Loucy (cell line): ENCODE measurements around the gene SLC9A5.
A peak's percentile ranks its signal among the peaks of the same experiment; 100 is the strongest.

Experiments
- H2AFZ ChIP-seq: fragments of 200-600 bp; sonication (generic); 2 replicates; pipeline ENCODE4 v1.6.0; 2016; ENCODE audit warnings: antibody characterized with exemption, mild to moderate bottlenecking, low read length, moderate library complexity
- H3F3A ChIP-seq: fragments of 200-600 bp; 2 replicates; pipeline ENCODE4 v1.6.0; 2016; ENCODE audit warnings: antibody characterized with exemption, low read depth, mild to moderate bottlenecking
- H3K27me3 ChIP-seq: fragments of 200-600 bp; sonication (generic); 2 replicates; pipeline ENCODE4 v1.6.1; 2014; ENCODE audit warnings: low read length, mild to moderate bottlenecking; ENCODE audit not compliant: insufficient read depth, poor library complexity, severe bottlenecking
- H3K36me3 ChIP-seq: fragments of 200-600 bp; sonication (generic); 2 replicates; pipeline ENCODE4 v1.6.1; 2016; ENCODE audit warnings: low read length; ENCODE audit not compliant: insufficient read depth
- H3K4me1 ChIP-seq: fragments of 200-600 bp; sonication (generic); 2 replicates; pipeline ENCODE4 v1.5.1; 2014; ENCODE audit warnings: low read length, mild to moderate bottlenecking; ENCODE audit not compliant: insufficient read depth, poor library complexity, severe bottlenecking
- H3K4me2 ChIP-seq: fragments of 200-600 bp; sonication (generic); 2 replicates; pipeline ENCODE4 v1.6.0; 2014; ENCODE audit warnings: antibody characterized with exemption, low read length, low read depth, mild to moderate bottlenecking; ENCODE audit not compliant: poor library complexity, severe bottlenecking
- H3K4me3 ChIP-seq: fragments of 200-600 bp; sonication (generic); 2 replicates; pipeline ENCODE4 v1.5.1; 2014; ENCODE audit warnings: low read length, mild to moderate bottlenecking, mixed read lengths; ENCODE audit not compliant: poor library complexity, severe bottlenecking
- H3K79me2 ChIP-seq: fragments of 200-600 bp; sonication (generic); 2 replicates; pipeline ENCODE4 v1.6.1; 2014; ENCODE audit warnings: low read length; ENCODE audit not compliant: insufficient read depth
- H3K9ac ChIP-seq: fragments of 200-600 bp; sonication (generic); 2 replicates; pipeline ENCODE4 v1.6.0; 2014; ENCODE audit warnings: mild to moderate bottlenecking, low read depth, low read length, moderate library complexity; ENCODE audit not compliant: poor library complexity, severe bottlenecking
- H3K9me2 ChIP-seq: fragments of 200-600 bp; sonication (generic); replicated peaks from 2 replicates; pipeline ENCODE4 v1.6.1; 2016; ENCODE audit warnings: low read depth, low read length, mixed read lengths
- H3K9me3 ChIP-seq: fragments of 200-600 bp; sonication (generic); 2 replicates; pipeline ENCODE4 v1.6.1; 2014; ENCODE audit warnings: mild to moderate bottlenecking, antibody characterized with exemption, low read length, low read depth; ENCODE audit not compliant: insufficient read depth
- H4K20me1 ChIP-seq: fragments of 200-600 bp; sonication (generic); 2 replicates; pipeline ENCODE4 v1.6.0; 2014; ENCODE audit warnings: antibody characterized with exemption, low read length, mild to moderate bottlenecking; ENCODE audit not compliant: insufficient read depth, poor library complexity, severe bottlenecking
- EZH2phosphoT487 ChIP-seq: fragments of 200-600 bp; IDR thresholded peaks from 2 replicates; pipeline ENCODE4 v1.6.1; 2018; ENCODE audit warnings: antibody characterized with exemption, mild to moderate bottlenecking, moderate library complexity, borderline replicate concordance
- TF ChIP-seq, protein P1 (sequence below): fragments of 200-600 bp; sonication (generic); conservative IDR thresholded peaks from 2 replicates; pipeline ENCODE4 v1.5.1; 2014; ENCODE audit warnings: mild to moderate bottlenecking, antibody characterized with exemption, low read length

SLC9A5 gene

DNA sequence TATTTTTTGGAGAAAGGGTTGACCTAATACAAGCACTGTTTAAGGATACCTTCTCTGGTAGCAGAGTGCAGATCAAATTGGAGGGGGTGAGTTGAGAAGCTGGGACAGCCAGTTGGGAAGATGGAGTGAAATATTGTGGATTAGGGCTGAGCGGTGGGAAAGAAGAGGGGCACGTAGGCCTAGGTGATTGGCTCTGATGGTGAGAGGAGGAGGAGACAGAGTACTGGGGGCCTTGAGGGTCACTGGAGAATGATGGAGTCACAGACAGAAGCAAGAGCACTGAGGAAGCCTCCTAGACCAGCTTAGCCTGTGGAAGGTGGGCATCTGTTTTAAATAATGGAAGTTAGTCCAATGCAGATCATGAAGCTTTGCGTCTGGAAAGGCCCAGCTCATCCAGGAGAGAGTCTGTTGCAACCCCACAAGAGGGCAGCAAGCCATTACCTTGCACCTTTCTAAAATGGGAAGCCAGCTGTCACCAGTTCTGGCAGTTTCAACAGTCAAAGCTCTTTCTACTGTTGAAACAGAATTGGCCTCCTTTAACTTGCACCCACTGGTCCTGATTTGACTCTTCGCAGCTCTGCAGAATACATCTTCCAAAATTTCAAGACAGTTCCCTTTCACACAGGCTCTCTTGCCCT, 11.8 kb downstream of the SLC9A5 start:
- Histone ChIP-seq H3K9ac (peak overlapping the region; percentile 10), H2AFZ (no peak overlapping the region), H3K4me2 (no peak overlapping the region)

DNA sequence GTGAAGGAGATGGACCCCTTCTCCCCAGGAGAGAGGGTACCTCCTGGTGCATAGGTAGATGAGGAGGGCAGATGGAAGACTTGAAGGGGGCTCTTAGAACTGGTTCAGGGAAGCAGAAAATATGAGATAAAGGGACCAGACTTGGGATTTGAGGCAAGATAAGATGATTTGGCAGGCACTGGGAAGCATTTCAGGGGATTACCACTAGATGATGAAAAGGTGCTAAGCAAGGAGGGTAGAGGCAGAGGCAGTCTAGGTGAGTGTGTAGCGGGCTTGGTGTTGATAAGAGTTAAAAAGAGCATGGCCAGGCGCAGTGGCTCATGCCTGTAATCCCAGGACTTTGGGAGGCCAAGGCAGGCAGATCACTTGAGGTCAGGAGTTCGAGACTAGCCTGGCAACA, 14.4 kb downstream of the SLC9A5 start:
- no peaks in the 10 kb centered on the region for H3K36me3 ChIP-seq
- TF ChIP-seq, protein P1, sequence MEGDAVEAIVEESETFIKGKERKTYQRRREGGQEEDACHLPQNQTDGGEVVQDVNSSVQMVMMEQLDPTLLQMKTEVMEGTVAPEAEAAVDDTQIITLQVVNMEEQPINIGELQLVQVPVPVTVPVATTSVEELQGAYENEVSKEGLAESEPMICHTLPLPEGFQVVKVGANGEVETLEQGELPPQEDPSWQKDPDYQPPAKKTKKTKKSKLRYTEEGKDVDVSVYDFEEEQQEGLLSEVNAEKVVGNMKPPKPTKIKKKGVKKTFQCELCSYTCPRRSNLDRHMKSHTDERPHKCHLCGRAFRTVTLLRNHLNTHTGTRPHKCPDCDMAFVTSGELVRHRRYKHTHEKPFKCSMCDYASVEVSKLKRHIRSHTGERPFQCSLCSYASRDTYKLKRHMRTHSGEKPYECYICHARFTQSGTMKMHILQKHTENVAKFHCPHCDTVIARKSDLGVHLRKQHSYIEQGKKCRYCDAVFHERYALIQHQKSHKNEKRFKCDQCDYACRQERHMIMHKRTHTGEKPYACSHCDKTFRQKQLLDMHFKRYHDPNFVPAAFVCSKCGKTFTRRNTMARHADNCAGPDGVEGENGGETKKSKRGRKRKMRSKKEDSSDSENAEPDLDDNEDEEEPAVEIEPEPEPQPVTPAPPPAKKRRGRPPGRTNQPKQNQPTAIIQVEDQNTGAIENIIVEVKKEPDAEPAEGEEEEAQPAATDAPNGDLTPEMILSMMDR, result no peak
- no peak for TF ChIP-seq EZH2phosphoT487
- no peaks in the 10 kb centered on the region for H3K9me2 ChIP-seq

More for the DNA sequence above, 11.8 kb downstream of the SLC9A5 start:
- H3K36me3 ChIP-seq, result no peaks in the 10 kb centered on the region
- H3K27me3 ChIP-seq, result no peaks in the 10 kb centered on the region
- TF ChIP-seq, protein P1, result peak; percentile 71
- no peak for TF ChIP-seq EZH2phosphoT487
- no peaks in the 10 kb centered on the region for H4K20me1 ChIP-seq
- no peaks in the 10 kb centered on the region for H3K79me2 ChIP-seq
- H3K9me2 ChIP-seq, result no peaks in the 10 kb centered on the region
- H3F3A ChIP-seq, result no peaks in the 10 kb centered on the region
- no peak overlapping the region for H3K4me3 ChIP-seq
- no peaks in the 10 kb centered on the region for H3K4me1 ChIP-seq
- H3K9me3 ChIP-seq, result no peaks in the 10 kb centered on the region

GRCh38 chr16:67264277-67264676, 15.5 kb downstream of the SLC9A5 start:
- H3K79me2 ChIP-seq, result no peaks in the 10 kb centered on the region
- no peak overlapping the region for H3K9ac ChIP-seq
- no peaks in the 10 kb centered on the region for H3K36me3 ChIP-seq
- no peaks in the 10 kb centered on the region for H3F3A ChIP-seq
- H3K4me2 ChIP-seq, result no peak overlapping the region
- H3K4me1 ChIP-seq, result no peaks in the 10 kb centered on the region
- no peaks in the 10 kb centered on the region for H3K27me3 ChIP-seq
- H2AFZ ChIP-seq, result no peak overlapping the region
- no peak overlapping the region for H3K4me3 ChIP-seq
- no peaks in the 10 kb centered on the region for H3K9me2 ChIP-seq
- H4K20me1 ChIP-seq, result no peaks in the 10 kb centered on the region
- no peak for TF ChIP-seq EZH2phosphoT487
- TF ChIP-seq, protein P1, result peak; percentile 46
- no peaks in the 10 kb centered on the region for H3K9me3 ChIP-seq

More for the DNA sequence above, 14.4 kb downstream of the SLC9A5 start:
- Histone ChIP-seq H3K9me3 (no peaks in the 10 kb centered on the region), H3K9ac (no peak overlapping the region), H4K20me1 (no peaks in the 10 kb centered on the region), H3K79me2 (no peaks in the 10 kb centered on the region), H3K4me2 (no peak overlapping the region), H3K4me3 (no peak overlapping the region), H3K27me3 (no peaks in the 10 kb centered on the region), H2AFZ (no peak overlapping the region), H3K4me1 (no peaks in the 10 kb centered on the region), H3F3A (no peaks in the 10 kb centered on the region)
